Stimulated activated memory B cell treated with anti-CD40 and anti-IgM and Interleukin-4, amounts not matched to agents 10 μg/mL and 1 μg/mL and 100 μg/mL, for 72 hours (primary cell): ENCODE data around the gene CFAP68.
"Not testable (repeated sequence)": the region's sequence is repeated elsewhere in the genome, so short reads cannot be mapped to it uniquely, and the experiment has no call there.

ENCODE experiments used
- ATAC-seq: fragments of 150-1000 bp; cut with Tn5 transposase; 2 replicates; pipeline ENCODE4 v1.10.0; 2021
- H3K27ac Mint-ChIP-seq: one replicate; pipeline ENCODE4 v1.8.0; 2022; ENCODE audit warnings: mild to moderate bottlenecking, mixed read lengths
- H3K27me3 Mint-ChIP-seq: one replicate; pipeline ENCODE4 v1.8.0; 2022; ENCODE audit warnings: mixed read lengths
- H3K36me3 Mint-ChIP-seq: one replicate; pipeline ENCODE4 v1.8.0; 2022; ENCODE audit warnings: mixed read lengths
- H3K4me1 Mint-ChIP-seq: one replicate; pipeline ENCODE4 v1.8.0; 2022; ENCODE audit warnings: mixed read lengths
- H3K4me3 Mint-ChIP-seq: one replicate; pipeline ENCODE4 v1.8.0; 2022; ENCODE audit warnings: mild to moderate bottlenecking, moderate library complexity, mixed read lengths
- H3K9me3 Mint-ChIP-seq: one replicate; pipeline ENCODE4 v1.8.0; 2022; ENCODE audit warnings: mixed read lengths

CFAP68 gene

GRCh38 chr11:111849631-111850030, 29.7 kb upstream of the CFAP68 start:
- Mint-ChIP-seq H3K4me3 (no peak overlapping the region), H3K27ac (no peak overlapping the region), H3K36me3 (peaks cover 45% of the 10 kb centered on the region), H3K9me3 (no peaks in the 10 kb centered on the region), H3K4me1 (no peaks in the 10 kb centered on the region), H3K27me3 (no peaks in the 10 kb centered on the region)
- no peak for ATAC-seq

- Mint-ChIP-seq H3K4me3 (no peak overlapping the region), H3K4me1 (no peaks in the 10 kb centered on the region), H3K36me3 (peaks cover 52% of the 10 kb centered on the region), H3K9me3 (no peaks in the 10 kb centered on the region), H3K27me3 (no peaks in the 10 kb centered on the region), H3K27ac (no peak overlapping the region)
- ATAC-seq, result no peak
Observed at GRCh38 chr11:111851067-111851466, 28.3 kb upstream of the CFAP68 start.

GRCh38 chr11:111851636-111852035, 27.7 kb upstream of the CFAP68 start:
- H3K36me3 Mint-ChIP-seq, result peaks cover 52% of the 10 kb centered on the region
- no peak overlapping the region for H3K27ac Mint-ChIP-seq
- H3K4me3 Mint-ChIP-seq, result no peak overlapping the region
- no peak for ATAC-seq
- H3K27me3 Mint-ChIP-seq, result no peaks in the 10 kb centered on the region
- no peaks in the 10 kb centered on the region for H3K9me3 Mint-ChIP-seq
- H3K4me1 Mint-ChIP-seq, result no peaks in the 10 kb centered on the region

- Mint-ChIP-seq H3K9me3 (no peaks in the 10 kb centered on the region), H3K27me3 (no peaks in the 10 kb centered on the region), H3K4me1 (no peaks in the 10 kb centered on the region), H3K4me3 (no peak overlapping the region), H3K27ac (no peak overlapping the region), H3K36me3 (peaks cover 52% of the 10 kb centered on the region)
- no peak for ATAC-seq
Observed at GRCh38 chr11:111852103-111852502, 27.2 kb upstream of the CFAP68 start.

DNA sequence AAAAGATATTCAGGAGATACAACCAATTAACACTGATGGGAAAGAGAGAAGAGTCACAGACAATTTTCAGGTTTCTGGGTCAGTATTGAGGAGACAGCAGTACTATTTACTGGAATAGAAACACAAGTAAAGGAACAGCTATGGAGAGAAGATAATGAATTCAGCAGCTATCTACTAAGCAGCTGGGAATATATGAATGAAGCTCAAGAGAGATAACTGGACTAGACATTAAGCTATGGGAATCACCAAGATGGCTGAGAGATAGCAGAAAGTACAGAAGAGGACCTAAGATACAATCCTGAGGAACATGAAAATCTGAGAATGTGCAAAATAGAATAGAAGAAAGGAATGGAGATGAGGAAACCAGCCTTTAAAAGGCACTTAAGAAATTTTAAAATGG, 23.8 kb upstream of the CFAP68 start:
- peaks cover 59% of the 10 kb centered on the region for H3K36me3 Mint-ChIP-seq
- ATAC-seq, result no peak
- no peak overlapping the region for H3K4me3 Mint-ChIP-seq
- no peaks in the 10 kb centered on the region for H3K9me3 Mint-ChIP-seq
- H3K27ac Mint-ChIP-seq, result no peak overlapping the region
- no peaks in the 10 kb centered on the region for H3K4me1 Mint-ChIP-seq
- no peaks in the 10 kb centered on the region for H3K27me3 Mint-ChIP-seq

- H3K4me1 Mint-ChIP-seq, result no peaks in the 10 kb centered on the region
- H3K36me3 Mint-ChIP-seq, result peaks cover 58% of the 10 kb centered on the region
- no peak overlapping the region for H3K4me3 Mint-ChIP-seq
- no peaks in the 10 kb centered on the region for H3K27me3 Mint-ChIP-seq
- no peak for ATAC-seq
- H3K9me3 Mint-ChIP-seq, result no peaks in the 10 kb centered on the region
- no peak overlapping the region for H3K27ac Mint-ChIP-seq
Observed at GRCh38 chr11:111860257-111860656, 19.1 kb upstream of the CFAP68 start.

DNA sequence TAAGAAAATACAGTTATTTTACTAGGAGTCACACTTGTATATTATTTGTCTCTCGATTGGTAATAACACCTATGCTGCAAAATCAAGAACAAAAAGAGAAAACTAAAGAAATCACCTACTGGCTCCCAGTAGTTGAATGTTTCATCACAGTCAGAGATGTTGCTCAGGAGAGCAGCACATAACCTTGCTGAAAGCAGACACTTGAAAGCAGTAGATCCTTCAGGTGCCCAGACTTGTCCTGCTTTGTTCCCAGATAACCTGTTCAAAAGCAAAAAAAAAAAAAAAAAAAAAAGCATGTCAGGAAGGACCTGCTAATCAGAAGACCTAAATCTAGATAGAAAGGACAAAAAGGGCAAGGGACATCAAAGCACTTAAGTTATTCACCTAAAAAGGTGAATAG, 9.2 kb upstream of the CFAP68 start:
- H3K4me3 Mint-ChIP-seq, result no peak overlapping the region
- H3K9me3 Mint-ChIP-seq, result no peaks in the 10 kb centered on the region
- no peak for ATAC-seq
- H3K27me3 Mint-ChIP-seq, result no peaks in the 10 kb centered on the region
- peaks cover 25% of the 10 kb centered on the region for H3K4me1 Mint-ChIP-seq
- peaks cover 37% of the 10 kb centered on the region for H3K36me3 Mint-ChIP-seq
- H3K27ac Mint-ChIP-seq, result peak overlapping the region; percentile 92

DNA sequence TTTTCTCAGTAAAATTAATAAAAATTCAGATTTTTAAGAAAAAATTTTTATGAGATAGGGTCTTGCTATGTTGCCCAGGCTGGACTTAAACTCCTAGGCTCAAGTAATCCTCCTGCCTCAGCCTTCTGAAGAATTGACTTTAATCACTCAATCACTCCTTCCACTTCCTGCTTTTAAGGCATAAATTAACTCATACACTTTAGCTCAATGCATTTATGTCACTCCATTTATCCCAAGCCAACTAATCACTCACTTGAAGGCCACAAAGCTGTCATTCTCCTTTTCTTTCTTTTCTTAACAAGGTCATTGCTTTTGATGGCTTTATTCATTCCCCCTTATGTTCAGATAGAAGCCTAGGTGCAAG, 8.8 kb upstream of the CFAP68 start:
- H3K4me3 Mint-ChIP-seq, result peak overlapping the region; percentile 92
- peaks cover 25% of the 10 kb centered on the region for H3K4me1 Mint-ChIP-seq
- no peak for ATAC-seq
- H3K9me3 Mint-ChIP-seq, result no peaks in the 10 kb centered on the region
- H3K27ac Mint-ChIP-seq, result peak overlapping the region; percentile 92
- peaks cover 37% of the 10 kb centered on the region for H3K36me3 Mint-ChIP-seq
- no peaks in the 10 kb centered on the region for H3K27me3 Mint-ChIP-seq

GRCh38 chr11:111870886-111871692, 8.3 kb upstream of the CFAP68 start, which contains the start of gene ALG9:
TSS of gene ALG9 (minus strand) at chr11:111871581. CDS start at chr11:111871482, 99 bp downstream.
- no peaks in the 10 kb centered on the region for H3K27me3 Mint-ChIP-seq
- peaks cover 25% of the 10 kb centered on the region for H3K4me1 Mint-ChIP-seq
- no peaks in the 10 kb centered on the region for H3K9me3 Mint-ChIP-seq
- H3K27ac Mint-ChIP-seq, result peak within 1 kb of the TSS; percentile 92
- peaks cover 36% of the 10 kb centered on the region for H3K36me3 Mint-ChIP-seq
- peak within 1 kb of the TSS; percentile 92 for H3K4me3 Mint-ChIP-seq
- ATAC-seq, result peak; percentile 95

DNA sequence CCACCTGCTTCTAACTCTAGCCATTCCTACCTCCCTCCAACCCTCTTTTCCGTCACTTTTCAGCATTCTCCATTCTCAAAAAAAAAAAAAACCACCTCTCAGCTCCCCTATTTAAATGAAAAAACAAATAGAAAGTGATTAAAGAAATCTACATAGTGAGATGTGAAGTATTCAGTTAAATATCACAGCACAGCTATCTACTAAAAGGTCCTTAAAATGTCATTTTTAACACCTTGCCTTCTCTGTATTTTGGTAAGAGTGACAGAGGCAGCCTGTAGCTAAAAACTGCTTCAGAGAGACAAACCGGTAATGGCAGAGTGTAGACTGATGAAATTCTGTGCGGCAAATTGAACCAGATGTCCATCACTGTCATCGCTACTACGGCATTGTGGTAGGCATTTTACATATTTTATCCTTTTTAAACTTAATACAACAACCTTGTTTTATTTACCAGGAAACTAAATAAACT, 7.6 kb upstream of the CFAP68 start:
- ATAC-seq, result no peak
- Mint-ChIP-seq H3K36me3 (peaks cover 30% of the 10 kb centered on the region), H3K9me3 (no peaks in the 10 kb centered on the region), H3K4me1 (peaks cover 25% of the 10 kb centered on the region), H3K27me3 (no peaks in the 10 kb centered on the region), H3K27ac (peak overlapping the region; percentile 92), H3K4me3 (peak overlapping the region; percentile 92)

- peaks cover 13% of the 10 kb centered on the region for H3K4me1 Mint-ChIP-seq
- H3K4me3 Mint-ChIP-seq, result peak overlapping the region; percentile 97
- H3K27ac Mint-ChIP-seq, result peak overlapping the region; percentile 97
Observed at GRCh38 chr11:111878385-111878848, 924 bp upstream of the CFAP68 start.

DNA sequence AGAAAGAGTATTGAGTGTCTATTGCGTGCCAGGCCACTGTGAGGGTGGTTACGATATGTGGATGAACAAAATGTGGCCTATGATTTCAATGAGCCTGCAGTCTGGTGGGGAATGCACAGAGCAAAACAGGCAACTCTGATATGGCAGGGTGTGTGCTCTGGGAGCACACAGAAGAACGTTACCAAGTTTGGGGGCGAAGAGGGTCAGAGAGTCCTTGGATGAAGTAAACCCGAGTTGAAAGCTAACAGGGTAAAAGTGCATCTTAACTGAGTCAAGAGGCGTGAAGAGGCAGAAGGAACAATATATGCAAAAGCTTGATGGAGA, 258 bp downstream of the CFAP68 start:
- H3K4me3 Mint-ChIP-seq, result peak overlapping the region; percentile 97
- H3K27me3 Mint-ChIP-seq, result no peaks in the 10 kb centered on the region
- ATAC-seq, result no peak
- H3K36me3 Mint-ChIP-seq, result peaks cover 6% of the 10 kb centered on the region
- no peaks in the 10 kb centered on the region for H3K9me3 Mint-ChIP-seq
- H3K27ac Mint-ChIP-seq, result peak overlapping the region; percentile 97
- H3K4me1 Mint-ChIP-seq, result peaks cover 13% of the 10 kb centered on the region

More at GRCh38 chr11:111878385-111878848, 924 bp upstream of the CFAP68 start:
- no peaks in the 10 kb centered on the region for H3K9me3 Mint-ChIP-seq
- peaks cover 10% of the 10 kb centered on the region for H3K36me3 Mint-ChIP-seq
- no peaks in the 10 kb centered on the region for H3K27me3 Mint-ChIP-seq
- no peak for ATAC-seq

- no peaks in the 10 kb centered on the region for H3K9me3 Mint-ChIP-seq
- no peak for ATAC-seq
- H3K36me3 Mint-ChIP-seq, result no peaks in the 10 kb centered on the region
- H3K27me3 Mint-ChIP-seq, result no peaks in the 10 kb centered on the region
- H3K27ac Mint-ChIP-seq, result no peak overlapping the region
- no peak overlapping the region for H3K4me3 Mint-ChIP-seq
- peaks cover 13% of the 10 kb centered on the region for H3K4me1 Mint-ChIP-seq
Observed at GRCh38 chr11:111882202-111882601, 2.9 kb downstream of the CFAP68 start.

GRCh38 chr11:111885053-111885452, 5.7 kb downstream of the CFAP68 start:
- ATAC-seq, H3K4me3 Mint-ChIP-seq, H3K27me3 Mint-ChIP-seq, H3K27ac Mint-ChIP-seq, H3K9me3 Mint-ChIP-seq, H3K4me1 Mint-ChIP-seq, H3K36me3 Mint-ChIP-seq: not testable (repeated sequence)

DNA sequence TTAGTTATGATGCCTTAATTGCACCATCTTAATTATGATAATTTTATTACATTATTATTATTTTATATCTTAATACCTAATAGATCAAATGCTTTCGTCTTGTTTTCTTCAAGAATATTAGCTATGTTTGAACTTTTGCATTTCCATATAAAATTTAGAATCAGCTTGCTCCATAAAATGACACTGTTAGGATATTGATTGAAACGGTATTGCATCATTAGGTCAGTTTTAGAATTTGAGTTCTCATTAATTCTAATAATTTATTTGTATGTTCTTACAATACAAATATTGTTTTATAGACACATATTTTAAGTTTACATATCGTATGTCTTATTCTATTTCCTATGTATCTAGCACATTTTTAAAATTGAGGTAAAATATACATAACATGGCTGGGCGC, 6.7 kb downstream of the CFAP68 start:
- Mint-ChIP-seq H3K36me3 (no peaks in the 10 kb centered on the region), H3K27me3 (no peaks in the 10 kb centered on the region), H3K4me1 (no peaks in the 10 kb centered on the region), H3K9me3 (no peaks in the 10 kb centered on the region), H3K27ac (no peak overlapping the region), H3K4me3 (no peak overlapping the region)
- ATAC-seq, result no peak

DNA sequence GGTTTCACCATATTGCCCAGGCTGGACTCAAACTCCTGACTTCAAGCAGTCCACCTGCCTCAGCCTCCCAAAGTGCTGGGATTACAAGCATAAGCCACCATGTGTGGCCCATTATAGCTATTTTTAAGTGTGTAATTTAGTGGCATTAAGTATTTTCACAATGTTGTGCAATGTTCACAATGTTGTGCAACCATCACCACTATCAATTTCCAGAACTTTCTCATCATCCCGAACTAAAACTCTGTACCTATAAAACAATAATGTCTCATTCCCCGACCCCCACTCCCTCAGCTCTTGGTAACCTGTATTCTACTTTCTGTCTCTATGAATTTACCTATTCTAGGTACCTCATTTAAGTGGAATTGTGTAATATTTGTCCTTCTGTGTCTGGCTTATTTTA, 7.5 kb downstream of the CFAP68 start:
- Mint-ChIP-seq H3K27me3 (no peaks in the 10 kb centered on the region), H3K4me1 (no peaks in the 10 kb centered on the region), H3K36me3 (no peaks in the 10 kb centered on the region), H3K4me3 (no peak overlapping the region), H3K9me3 (no peaks in the 10 kb centered on the region), H3K27ac (no peak overlapping the region)
- ATAC-seq, result no peak
